ENCODE results near the gene FPR2. TPM values are rescaled to one million over a fixed set of nuclear protein-coding genes. Genes with fewer than 3 reads are reported as not detected.

The FPR2 gene
- total and polyA plus RNA-seq, 10 of the 15 experiments (the other 5 are each of a cell fraction or from before 2014, with no cell fraction given), result not detected

DNA sequence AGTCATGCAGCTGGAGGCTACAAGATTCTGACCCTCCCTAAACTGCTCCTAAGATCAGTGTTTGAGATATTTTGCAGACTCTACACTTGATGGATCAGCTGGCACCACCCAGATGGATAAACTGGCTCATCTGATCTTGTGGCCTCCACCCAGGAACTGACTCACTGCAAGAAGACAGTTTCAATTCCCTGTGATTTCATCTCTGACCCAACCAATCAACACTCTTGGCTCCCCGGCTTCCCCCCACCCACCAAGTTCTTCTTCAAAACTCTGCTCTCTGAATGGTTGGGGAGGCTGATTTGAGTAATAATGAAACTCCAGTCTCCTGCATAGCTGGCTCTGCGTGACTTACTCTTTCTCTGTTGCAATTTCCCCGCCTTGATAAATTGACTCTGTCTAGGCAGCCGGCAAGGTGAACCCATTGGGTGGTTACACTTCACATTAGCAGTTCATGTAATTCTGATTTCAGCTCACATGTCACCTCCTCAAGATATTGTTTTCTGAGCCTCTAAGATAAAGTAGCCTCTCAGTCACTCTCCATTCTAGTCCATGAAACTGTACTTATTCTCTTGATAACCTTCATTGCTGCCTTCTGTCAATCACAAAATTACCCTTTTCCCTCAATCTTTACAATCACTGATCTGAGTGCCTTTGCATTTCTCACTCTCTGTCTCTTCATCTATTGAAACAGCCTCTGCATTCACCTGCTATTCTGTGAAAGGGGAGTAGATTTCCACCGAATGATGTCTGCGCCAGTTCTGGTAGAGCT is 24.1 kb downstream of the FPR2 start (continued):
- TF ChIP-seq SMAD5 (IDR thresholded peaks at IDR 0.05; ENCODE audit: low read depth) (no peak), BHLHE40 (IDR thresholded peaks at IDR 0.05; ENCODE audit: borderline replicate concordance in 1 of 2, low read depth in 2 of 2, low read length in 1 of 2) (peak in 1 of 2 experiments; percentile 70; a peak in 1 of 4 replicates), NFXL1 (IDR thresholded peaks at IDR 0.05; ENCODE audit: borderline replicate concordance) (no peak), ZNF384 (IDR thresholded peaks at IDR 0.05; ENCODE audit: borderline replicate concordance, low read depth, low read length) (no peak), MTA2 (IDR thresholded peaks at IDR 0.05; ENCODE audit: low read depth) (peak; percentile 31; the same call in 1 of the 2 replicates), PAX5 (IDR thresholded peaks at IDR 0.05; ENCODE audit: borderline replicate concordance, low read depth, low read length) (no peak)
- TF ChIP-seq, protein P1, sequence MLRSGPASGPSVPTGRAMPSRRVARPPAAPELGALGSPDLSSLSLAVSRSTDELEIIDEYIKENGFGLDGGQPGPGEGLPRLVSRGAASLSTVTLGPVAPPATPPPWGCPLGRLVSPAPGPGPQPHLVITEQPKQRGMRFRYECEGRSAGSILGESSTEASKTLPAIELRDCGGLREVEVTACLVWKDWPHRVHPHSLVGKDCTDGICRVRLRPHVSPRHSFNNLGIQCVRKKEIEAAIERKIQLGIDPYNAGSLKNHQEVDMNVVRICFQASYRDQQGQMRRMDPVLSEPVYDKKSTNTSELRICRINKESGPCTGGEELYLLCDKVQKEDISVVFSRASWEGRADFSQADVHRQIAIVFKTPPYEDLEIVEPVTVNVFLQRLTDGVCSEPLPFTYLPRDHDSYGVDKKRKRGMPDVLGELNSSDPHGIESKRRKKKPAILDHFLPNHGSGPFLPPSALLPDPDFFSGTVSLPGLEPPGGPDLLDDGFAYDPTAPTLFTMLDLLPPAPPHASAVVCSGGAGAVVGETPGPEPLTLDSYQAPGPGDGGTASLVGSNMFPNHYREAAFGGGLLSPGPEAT (IDR thresholded peaks at IDR 0.05; ENCODE audit: low read depth), result 0 out of 2 replicates have a peak, but pooled peaks have one; percentile 32
- TF ChIP-seq, protein P2, sequence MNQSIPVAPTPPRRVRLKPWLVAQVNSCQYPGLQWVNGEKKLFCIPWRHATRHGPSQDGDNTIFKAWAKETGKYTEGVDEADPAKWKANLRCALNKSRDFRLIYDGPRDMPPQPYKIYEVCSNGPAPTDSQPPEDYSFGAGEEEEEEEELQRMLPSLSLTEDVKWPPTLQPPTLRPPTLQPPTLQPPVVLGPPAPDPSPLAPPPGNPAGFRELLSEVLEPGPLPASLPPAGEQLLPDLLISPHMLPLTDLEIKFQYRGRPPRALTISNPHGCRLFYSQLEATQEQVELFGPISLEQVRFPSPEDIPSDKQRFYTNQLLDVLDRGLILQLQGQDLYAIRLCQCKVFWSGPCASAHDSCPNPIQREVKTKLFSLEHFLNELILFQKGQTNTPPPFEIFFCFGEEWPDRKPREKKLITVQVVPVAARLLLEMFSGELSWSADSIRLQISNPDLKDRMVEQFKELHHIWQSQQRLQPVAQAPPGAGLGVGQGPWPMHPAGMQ (IDR thresholded peaks at IDR 0.05; ENCODE audit: borderline replicate concordance), result no peak
- TF ChIP-seq, protein P3, sequence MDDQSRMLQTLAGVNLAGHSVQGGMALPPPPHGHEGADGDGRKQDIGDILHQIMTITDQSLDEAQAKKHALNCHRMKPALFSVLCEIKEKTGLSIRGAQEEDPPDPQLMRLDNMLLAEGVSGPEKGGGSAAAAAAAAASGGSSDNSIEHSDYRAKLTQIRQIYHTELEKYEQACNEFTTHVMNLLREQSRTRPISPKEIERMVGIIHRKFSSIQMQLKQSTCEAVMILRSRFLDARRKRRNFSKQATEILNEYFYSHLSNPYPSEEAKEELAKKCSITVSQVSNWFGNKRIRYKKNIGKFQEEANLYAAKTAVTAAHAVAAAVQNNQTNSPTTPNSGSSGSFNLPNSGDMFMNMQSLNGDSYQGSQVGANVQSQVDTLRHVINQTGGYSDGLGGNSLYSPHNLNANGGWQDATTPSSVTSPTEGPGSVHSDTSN (IDR thresholded peaks at IDR 0.05; ENCODE audit: insufficient replicate concordance, low read depth, low read length), result no peak

Data from GM12878 (cell line).